ENCODE measurements around the gene FBXO17. TPM values are rescaled to one million over a fixed set of nuclear protein-coding genes. Genes with fewer than 3 reads are reported as not detected.
A peak's percentile ranks its signal among the peaks of the same experiment; 100 is the strongest.

Gene FBXO17
- total RNA-seq, 2 experiments from 2014 or later: not detected

DNA sequence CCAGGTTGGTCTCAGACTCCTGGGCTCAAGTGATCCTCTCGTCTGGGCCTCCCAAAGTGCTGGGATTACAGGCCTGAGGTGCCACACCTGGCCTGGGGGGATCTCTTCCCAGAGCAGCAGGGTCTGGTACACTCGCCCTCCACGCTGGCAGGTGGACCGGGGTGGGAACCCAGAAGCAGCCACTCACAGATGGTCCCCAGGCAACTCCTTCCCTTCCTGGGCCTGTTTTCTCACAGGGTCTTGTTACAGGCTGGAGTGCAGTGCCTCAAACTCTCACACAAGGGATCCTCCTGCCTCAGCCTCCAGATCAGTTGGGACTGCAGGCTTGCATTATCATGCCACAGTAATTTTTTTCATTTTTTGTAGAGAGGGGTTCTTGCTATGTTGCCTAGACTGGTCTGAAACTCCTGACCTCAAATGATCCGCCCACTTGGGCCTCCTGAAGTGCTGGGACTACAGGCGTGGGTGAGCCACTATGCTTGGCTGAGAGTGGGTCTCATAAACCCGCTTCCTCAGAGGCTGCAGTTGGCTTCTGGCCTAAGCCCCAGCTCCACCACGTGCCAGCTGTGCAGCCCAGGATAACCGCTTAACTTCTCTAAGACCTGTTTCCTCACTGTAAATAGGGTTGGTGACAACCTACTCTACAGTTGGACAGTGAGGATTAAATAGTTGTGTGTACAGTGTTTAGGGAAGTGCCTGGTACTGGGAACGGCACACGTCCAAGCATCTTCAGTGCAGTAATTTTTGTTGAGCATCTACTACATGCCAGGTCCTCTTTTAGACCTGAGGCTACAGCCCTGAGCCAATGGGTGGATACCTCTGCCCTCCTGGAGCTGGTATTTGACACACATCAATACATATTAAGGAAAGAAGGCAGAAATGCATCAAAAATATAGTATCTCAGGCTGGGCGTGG is 62.7 kb downstream of the FBXO17 start:
- Mint-ChIP-seq H3K4me1 (peaks cover 12% of the 10 kb centered on the region), H3K27me3 (no peaks in the 10 kb centered on the region), H3K4me3 (no peak overlapping the region), H3K36me3 (peaks cover 13% of the 10 kb centered on the region), H3K9me3 (no peaks in the 10 kb centered on the region), H3K27ac (no peak overlapping the region)
- DNase-seq: no peak
- POLR2A ChIA-PET: no interaction called here
- ATAC-seq (ENCODE audit: low read depth): no peak

DNA sequence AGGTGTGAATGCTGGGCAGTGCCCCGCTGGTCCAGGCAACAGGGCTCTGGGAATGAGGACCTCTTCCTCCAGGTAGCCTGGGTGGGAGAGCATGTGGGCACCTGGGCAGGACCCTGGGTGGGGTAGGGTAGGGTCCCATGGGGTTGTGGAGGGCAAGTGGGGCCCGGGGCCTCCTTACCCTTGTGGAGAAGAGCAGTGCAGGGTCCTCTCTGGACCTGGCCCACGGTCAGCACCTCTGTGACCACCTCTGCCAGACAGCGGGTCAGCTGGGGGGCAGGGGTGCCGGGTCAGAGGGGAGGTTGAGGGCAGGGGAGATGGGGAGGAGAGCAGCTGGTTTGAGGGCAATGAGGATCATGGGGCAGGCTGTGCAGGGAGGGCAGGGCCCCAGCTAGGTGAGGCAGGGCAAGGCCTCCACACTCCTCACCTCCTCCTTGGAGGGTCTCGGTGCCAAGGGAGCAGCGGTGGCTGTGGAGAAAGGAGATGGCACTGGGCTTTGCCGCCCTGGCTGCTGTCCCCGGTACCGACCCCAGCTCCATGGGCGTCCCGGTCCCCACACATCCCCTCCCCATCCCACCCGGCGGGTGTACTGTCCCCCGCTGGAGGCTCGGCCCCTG is 64.0 kb downstream of the FBXO17 start:
- H3K27me3 Mint-ChIP-seq: no peaks in the 10 kb centered on the region
- H3K4me1 Mint-ChIP-seq: peaks cover 12% of the 10 kb centered on the region
- H3K36me3 Mint-ChIP-seq: peaks cover 24% of the 10 kb centered on the region
- ATAC-seq (ENCODE audit: low read depth) (no peak), DNase-seq (no peak)
- no peaks in the 10 kb centered on the region for H3K9me3 Mint-ChIP-seq
- POLR2A ChIA-PET: no interaction called here
- H3K4me3 Mint-ChIP-seq: no peak overlapping the region
- H3K27ac Mint-ChIP-seq: no peak overlapping the region

DNA sequence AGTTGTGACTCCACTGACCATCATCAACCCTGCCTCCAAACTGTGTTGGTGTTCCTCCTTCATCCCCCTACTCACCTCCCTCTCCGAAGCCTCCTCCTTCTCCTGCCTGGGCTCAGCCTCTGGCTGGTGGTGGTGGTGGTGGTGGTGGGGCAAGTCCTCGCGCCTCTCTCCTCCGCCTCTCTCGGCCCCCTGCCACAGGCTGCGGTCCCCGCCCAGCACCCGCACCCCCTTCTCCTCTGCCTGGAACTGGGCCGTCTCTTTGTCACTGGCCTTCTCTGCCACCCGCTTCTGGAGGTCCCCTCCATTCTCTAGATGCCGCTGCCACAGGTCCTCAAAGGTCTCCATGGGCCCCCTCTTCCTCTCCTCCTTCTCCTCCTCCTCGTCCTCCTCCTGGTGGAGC is 65.1 kb downstream of the FBXO17 start:
- no peak overlapping the region for H3K4me3 Mint-ChIP-seq
- no peak for ATAC-seq (ENCODE audit: low read depth)
- no peak overlapping the region for H3K27ac Mint-ChIP-seq
- no peaks in the 10 kb centered on the region for H3K9me3 Mint-ChIP-seq
- H3K27me3 Mint-ChIP-seq: no peaks in the 10 kb centered on the region
- peaks cover 12% of the 10 kb centered on the region for H3K4me1 Mint-ChIP-seq
- POLR2A ChIA-PET: no interaction called here
- DNase-seq: no peak
- H3K36me3 Mint-ChIP-seq: peaks cover 25% of the 10 kb centered on the region

DNA sequence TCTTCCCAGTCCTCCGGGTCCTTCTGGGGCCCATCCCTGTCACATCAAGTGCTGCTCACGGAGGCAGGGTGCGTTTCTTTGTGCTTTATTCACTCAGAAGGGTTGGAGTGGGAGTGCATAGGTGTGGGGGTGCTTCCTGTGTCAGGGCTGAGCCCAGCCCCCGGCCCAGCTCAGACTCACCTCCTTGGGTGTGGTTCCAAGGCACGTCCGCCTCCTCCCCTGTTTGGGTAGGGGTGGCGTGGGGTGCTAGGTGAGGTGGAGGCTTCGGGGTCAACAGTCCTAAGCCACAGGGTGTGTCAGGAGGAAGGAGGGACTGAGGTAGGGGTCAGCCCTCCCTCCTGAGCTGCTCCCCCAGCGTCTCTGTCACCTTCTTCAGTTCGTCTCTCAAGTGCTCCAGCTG is 66.6 kb downstream of the FBXO17 start:
- H3K4me3 Mint-ChIP-seq: no peak overlapping the region

DNA sequence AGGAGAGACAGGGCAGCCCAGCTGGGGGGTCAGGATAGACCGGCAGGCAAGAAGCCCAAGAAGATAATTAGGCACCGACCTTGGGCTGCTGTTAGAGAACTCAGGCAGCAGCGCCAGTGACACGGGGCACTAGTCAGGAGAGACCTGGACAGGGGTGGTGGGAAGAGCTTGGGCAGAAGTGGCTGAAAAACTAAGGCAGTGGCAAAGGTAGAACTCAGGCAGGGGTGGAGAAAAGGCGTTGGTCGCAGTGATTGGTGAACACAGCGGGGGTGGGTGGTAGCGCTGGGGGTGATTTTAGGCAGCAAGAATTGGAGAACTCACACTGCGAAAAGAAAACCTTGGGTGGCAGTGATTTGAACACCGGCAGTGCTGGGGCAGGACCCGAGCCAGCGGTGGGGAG is 67.9 kb downstream of the FBXO17 start:
- Mint-ChIP-seq H3K36me3 (peaks cover 40% of the 10 kb centered on the region), H3K4me3 (no peak overlapping the region), H3K4me1 (peaks cover 13% of the 10 kb centered on the region), H3K27ac (no peak overlapping the region), H3K27me3 (no peaks in the 10 kb centered on the region), H3K9me3 (no peaks in the 10 kb centered on the region)
- ATAC-seq (ENCODE audit: low read depth) (no peak), DNase-seq (no peak)
- POLR2A ChIA-PET: no interaction called here

More for the DNA sequence above, 66.6 kb downstream of the FBXO17 start:
- POLR2A ChIA-PET: interaction anchor here (0.6 to 1.0 kb wide), 4 partner anchors 19 to 317 kb away, joined by 3 to 5 read pairs (median 4); no protein-coding TSS in a partner anchor
- DNase-seq (no peak), ATAC-seq (ENCODE audit: low read depth) (no peak)
- Mint-ChIP-seq H3K36me3 (peaks cover 38% of the 10 kb centered on the region), H3K4me1 (peaks cover 17% of the 10 kb centered on the region), H3K9me3 (no peaks in the 10 kb centered on the region), H3K27ac (no peak overlapping the region), H3K27me3 (no peaks in the 10 kb centered on the region)

DNA sequence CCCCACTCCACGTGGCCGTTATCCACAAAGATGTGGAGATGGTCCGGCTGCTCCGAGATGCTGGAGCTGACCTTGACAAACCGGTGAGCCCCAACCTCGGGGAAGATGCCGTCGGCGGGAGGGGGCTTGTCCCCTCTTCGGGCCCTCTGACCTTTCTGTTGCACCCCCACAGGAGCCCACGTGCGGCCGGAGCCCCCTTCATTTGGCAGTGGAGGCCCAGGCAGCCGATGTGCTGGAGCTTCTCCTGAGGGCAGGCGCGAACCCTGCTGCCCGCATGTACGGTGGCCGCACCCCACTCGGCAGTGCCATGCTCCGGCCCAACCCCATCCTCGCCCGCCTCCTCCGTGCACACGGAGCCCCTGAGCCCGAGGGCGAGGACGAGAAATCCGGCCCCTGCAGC is 68.3 kb downstream of the FBXO17 start:
- Mint-ChIP-seq H3K9me3 (no peaks in the 10 kb centered on the region), H3K27me3 (no peaks in the 10 kb centered on the region), H3K4me3 (no peak overlapping the region), H3K27ac (no peak overlapping the region), H3K36me3 (peaks cover 40% of the 10 kb centered on the region), H3K4me1 (peaks cover 13% of the 10 kb centered on the region)
- POLR2A ChIA-PET: no interaction called here
- DNase-seq (no peak), ATAC-seq (ENCODE audit: low read depth) (no peak)

DNA sequence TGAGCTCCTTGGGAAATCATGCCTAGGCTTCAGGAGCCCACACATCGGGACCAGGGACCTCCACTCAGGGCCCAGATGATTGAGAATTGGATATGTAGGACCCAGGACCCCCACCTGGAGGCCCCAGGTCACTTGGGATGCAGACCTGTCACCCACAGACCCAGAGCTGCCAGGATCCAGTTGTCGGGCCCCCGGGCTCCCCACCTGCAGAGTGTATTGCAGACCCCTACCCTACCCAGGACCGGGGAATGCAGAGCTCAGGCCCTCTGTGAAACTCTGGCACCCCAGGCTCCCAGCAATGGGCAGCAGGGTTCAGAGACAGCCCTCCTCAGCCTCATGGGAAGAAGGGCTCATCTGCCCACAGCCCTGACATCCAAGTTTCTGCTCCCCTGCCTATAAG is 69.9 kb downstream of the FBXO17 start:
- Mint-ChIP-seq H3K4me1 (peaks cover 24% of the 10 kb centered on the region), H3K36me3 (peaks cover 42% of the 10 kb centered on the region), H3K27ac (no peak overlapping the region), H3K27me3 (no peaks in the 10 kb centered on the region), H3K9me3 (no peaks in the 10 kb centered on the region), H3K4me3 (no peak overlapping the region)
- DNase-seq (no peak), ATAC-seq (ENCODE audit: low read depth) (no peak)
- POLR2A ChIA-PET: interaction anchor here (0.7 to 1.1 kb wide), 2 partner anchors 503 to 553 kb away, joined by 3 to 4 read pairs; partner anchors contain the start of gene FAM98C

DNA sequence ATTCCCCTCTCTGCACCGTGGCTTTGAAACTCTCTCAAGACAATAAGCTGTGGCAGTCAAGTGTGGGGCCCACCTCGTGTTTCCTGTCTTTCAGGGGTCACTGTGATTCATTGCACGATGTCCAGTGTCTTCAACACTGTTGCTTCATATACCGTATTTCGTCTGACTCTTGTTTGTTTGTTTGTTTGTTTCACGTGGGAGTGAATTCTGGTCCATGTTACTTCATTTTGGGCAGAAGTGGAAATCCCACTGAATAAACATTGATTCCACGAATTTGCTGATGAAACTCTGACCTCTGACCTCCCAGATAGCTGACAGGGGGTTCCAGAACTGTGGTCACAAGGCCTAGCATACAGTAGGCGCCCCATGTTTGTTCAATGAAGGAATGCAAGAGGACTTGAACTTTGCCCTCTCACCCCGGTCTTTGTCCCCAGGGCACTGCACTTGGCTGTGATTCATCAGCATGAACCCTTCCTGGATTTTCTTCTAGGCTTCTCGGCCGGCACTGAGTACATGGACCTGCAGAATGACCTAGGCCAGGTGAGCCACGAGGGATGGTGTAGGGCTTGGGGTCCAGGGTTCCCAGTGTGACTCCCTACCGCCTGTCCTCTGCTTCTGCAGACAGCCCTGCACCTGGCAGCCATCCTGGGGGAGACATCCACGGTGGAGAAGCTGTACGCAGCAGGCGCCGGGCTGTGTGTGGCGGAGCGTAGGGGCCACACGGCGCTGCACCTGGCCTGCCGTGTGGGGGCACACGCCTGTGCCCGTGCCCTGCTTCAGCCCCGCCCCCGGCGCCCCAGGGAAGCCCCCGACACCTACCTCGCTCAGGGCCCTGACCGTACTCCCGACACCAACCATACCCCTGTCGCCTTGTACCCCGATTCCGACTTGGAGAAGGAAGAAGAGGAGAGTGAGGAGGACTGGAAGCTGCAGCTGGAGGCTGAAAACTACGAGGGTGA is 70.7 kb downstream of the FBXO17 start:
- DNase-seq (no peak), ATAC-seq (ENCODE audit: low read depth) (no peak)
- no peaks in the 10 kb centered on the region for H3K27me3 Mint-ChIP-seq
- H3K4me3 Mint-ChIP-seq: no peak overlapping the region
- peaks cover 24% of the 10 kb centered on the region for H3K4me1 Mint-ChIP-seq
- H3K9me3 Mint-ChIP-seq: no peaks in the 10 kb centered on the region
- H3K36me3 Mint-ChIP-seq: peaks cover 42% of the 10 kb centered on the region
- POLR2A ChIA-PET: interaction anchor here (1.1 kb wide), 1 partner anchor 502 kb away, joined by 3 read pairs; the partner anchor contains the start of gene FAM98C
- no peak overlapping the region for H3K27ac Mint-ChIP-seq

DNA sequence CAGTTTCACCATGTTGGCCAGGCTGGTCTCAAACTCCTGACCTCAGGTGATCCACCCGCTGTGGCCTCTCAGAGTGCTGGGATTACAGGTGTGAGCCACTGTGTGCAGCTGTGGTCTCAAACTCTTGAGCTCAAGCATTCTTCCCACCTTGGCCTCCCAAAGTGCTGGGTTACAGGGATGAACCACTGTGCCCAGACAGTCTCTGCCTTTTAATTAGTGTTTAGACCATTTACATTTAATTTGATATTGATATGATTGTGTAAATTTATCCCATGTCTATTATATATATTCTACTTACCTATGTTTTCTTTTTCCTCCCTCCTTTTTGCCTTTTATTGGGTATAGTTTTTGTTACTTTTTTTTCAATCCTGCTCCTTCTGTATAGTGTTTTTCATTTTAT is 73.9 kb downstream of the FBXO17 start:
- POLR2A ChIA-PET: interaction anchor here (2.5 kb wide), 1 partner anchor 29 kb away, joined by 13 read pairs; the partner anchor contains the start of genes MRPS12 and SARS2
- Mint-ChIP-seq H3K4me1 (peaks cover 33% of the 10 kb centered on the region), H3K36me3 (peaks cover 25% of the 10 kb centered on the region), H3K27me3 (no peaks in the 10 kb centered on the region), H3K9me3 (no peaks in the 10 kb centered on the region), H3K4me3 (peak overlapping the region; percentile 51), H3K27ac (no peak overlapping the region)
- DNase-seq (no peak), ATAC-seq (ENCODE audit: low read depth) (no peak)

DNA sequence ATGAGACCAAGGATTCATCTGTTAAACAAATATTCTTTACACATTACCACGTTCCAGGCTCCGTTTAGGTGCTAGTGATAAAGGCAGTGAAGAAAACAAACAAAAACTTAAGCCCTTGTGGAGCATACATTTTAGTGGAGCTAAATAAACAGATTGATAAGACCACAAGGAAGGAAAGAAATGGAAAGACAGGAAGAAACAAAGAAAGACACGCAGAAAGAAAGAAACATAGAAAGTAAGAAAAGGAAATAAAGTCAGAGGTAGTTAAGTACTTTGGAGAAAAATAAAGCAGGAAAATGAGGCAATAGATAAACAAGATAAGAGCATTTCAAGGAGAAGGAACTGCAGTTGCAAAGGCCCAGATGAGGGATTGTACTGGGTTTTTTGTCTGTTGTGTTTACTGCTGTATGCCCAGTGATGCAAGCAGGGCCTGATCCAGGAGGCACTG is 74.8 kb downstream of the FBXO17 start:
- POLR2A ChIA-PET: interaction anchor here (0.8 to 2.5 kb wide), 9 partner anchors 22 to 282 kb away, joined by 3 to 13 read pairs (median 5); partner anchors contain the start of genes ECH1, EIF3K, MAP4K1 and MRPS12
- no peaks in the 10 kb centered on the region for H3K9me3 Mint-ChIP-seq
- H3K27ac Mint-ChIP-seq: peak overlapping the region; percentile 1
- ATAC-seq (ENCODE audit: low read depth) (no peak), DNase-seq (no peak)
- H3K27me3 Mint-ChIP-seq: no peaks in the 10 kb centered on the region
- H3K36me3 Mint-ChIP-seq: peaks cover 23% of the 10 kb centered on the region
- H3K4me3 Mint-ChIP-seq: peak overlapping the region; percentile 96
- peaks cover 33% of the 10 kb centered on the region for H3K4me1 Mint-ChIP-seq

DNA sequence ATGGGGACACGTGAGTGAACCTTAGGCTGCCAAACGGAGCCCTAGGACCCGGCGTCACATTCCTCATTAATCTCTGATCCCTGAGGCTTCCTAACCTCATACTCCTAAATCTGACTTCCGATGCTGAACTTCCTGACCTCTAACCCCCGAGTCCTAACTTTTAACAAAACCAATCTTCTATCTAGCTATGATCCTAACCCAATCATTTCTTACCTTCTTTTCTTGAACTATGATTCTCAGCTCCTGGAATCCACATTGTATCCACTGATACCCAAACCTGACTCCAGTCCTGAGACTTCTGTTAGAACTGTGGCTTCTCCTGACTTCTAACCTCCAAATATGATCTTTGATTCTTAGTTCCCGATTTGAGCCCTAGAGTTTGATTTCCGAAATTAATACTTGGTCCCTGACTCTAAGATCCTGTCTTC is 75.3 kb downstream of the FBXO17 start:
- Mint-ChIP-seq H3K9me3 (no peaks in the 10 kb centered on the region), H3K27ac (peak overlapping the region; percentile 85), H3K27me3 (no peaks in the 10 kb centered on the region), H3K4me3 (peak overlapping the region; percentile 96), H3K4me1 (peaks cover 33% of the 10 kb centered on the region), H3K36me3 (peaks cover 20% of the 10 kb centered on the region)
- POLR2A ChIA-PET: interaction anchor here (0.6 to 2.5 kb wide), 14 partner anchors 22 to 526 kb away, joined by 3 to 13 read pairs (median 4); partner anchors contain the start of genes ECH1, EIF3K, FAM98C and MAP4K1
- DNase-seq: no peak
- no peak for ATAC-seq (ENCODE audit: low read depth)

DNA sequence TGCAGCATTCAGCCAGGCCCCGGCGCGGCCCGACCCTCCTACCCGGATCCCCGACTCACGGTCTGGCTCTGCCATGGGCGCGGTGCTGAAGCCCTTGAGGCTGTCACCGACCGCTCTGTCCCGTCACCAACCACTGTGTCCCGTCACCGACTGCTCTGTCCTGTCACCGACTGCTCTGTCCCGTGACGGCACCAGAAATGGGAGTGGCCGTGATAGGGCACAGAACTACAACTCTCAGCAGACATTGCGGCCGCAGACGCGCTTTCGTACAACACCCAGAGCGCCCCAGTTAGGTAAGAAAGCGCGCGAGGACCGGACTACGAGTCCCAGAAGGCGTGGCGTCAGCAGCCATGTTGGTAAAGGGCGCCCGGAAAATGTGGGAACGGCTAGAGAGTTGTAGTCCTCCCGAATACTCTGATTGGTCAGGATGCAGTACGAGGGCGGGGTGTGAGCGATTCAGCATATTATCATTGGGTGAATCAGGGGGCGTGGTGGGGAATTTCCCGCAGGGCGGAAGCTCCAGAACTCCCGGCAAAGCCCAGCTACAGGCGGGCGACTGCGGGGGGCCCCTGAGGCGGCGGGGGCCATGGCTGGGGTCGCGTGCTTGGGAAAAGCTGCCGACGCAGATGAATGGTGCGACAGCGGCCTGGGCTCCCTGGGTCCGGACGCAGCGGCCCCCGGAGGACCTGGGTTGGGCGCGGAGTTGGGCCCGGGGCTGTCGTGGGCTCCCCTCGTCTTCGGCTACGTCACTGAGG is 75.9 kb downstream of the FBXO17 start, which contains the start of the genes NFKBIB and SIRT2:
NFKBIB (plus strand) TSS at position 523 of the 755 bp plus-strand sequence; CDS start at position 587, 64 bp downstream.
SIRT2 (minus strand) TSS at position 172 of the 755 bp plus-strand sequence; CDS start at position 75, 97 bp downstream.
- ATAC-seq (ENCODE audit: low read depth) (peak; percentile 93), DNase-seq (peak; percentile 94)
- Mint-ChIP-seq H3K9me3 (no peaks in the 10 kb centered on the region), H3K36me3 (peaks cover 18% of the 10 kb centered on the region), H3K27ac (peak within 1 kb of the TSS; percentile 96), H3K27me3 (no peaks in the 10 kb centered on the region), H3K4me1 (peaks cover 32% of the 10 kb centered on the region), H3K4me3 (peak within 1 kb of the TSS; percentile 96)
- POLR2A ChIA-PET: interaction anchor here (0.6 to 2.5 kb wide), 12 partner anchors 21 to 525 kb away, joined by 3 to 13 read pairs (median 5); partner anchors contain the start of genes ECH1, EIF3K, FAM98C and MAP4K1
